SK-N-SH treated with all-trans-retinoic acid at 6 μM for 48 hours (cell line): ENCODE data around the gene DCN.

Experiments used
- TCF4 ChIP-seq: fragments of 250-450 bp; sonication (Bioruptor Pico); IDR thresholded peaks from 2 replicates; pipeline ENCODE4 v1.8.0; 2021; ENCODE audit warnings: mild to moderate bottlenecking, moderate library complexity, borderline replicate concordance
- TOX ChIP-seq: fragments of 250-450 bp; sonication (Bioruptor Pico); IDR thresholded peaks from 2 replicates; pipeline ENCODE4 v1.8.0; 2021; ENCODE audit warnings: mild to moderate bottlenecking, moderate library complexity, borderline replicate concordance
- ZFP3 ChIP-seq: fragments of 250-450 bp; sonication (Bioruptor Pico); IDR thresholded peaks from 2 replicates; pipeline ENCODE4 v1.5.0; 2020; ENCODE audit warnings: mild to moderate bottlenecking, moderate library complexity
- ZNF565 ChIP-seq: fragments of 450-650 bp; formaldehyde crosslinking; conservative IDR thresholded peaks from 2 replicates; pipeline ENCODE4 v1.5.0; 2020; ENCODE audit warnings: low read depth, mild to moderate bottlenecking, moderate library complexity

- TF ChIP-seq ZFP3 (no peak), TCF4 (CRISPR knock-in tag) (no peak), TOX (CRISPR knock-in tag) (no peak), ZNF565 (CRISPR knock-in tag) (no peak)
Observed at GRCh38 chr12:91194500-91194899, 11.9 kb upstream of the DCN start.
